Fibroblast of villous mesenchyme (primary cell): ENCODE measurements around the gene USP6NL. TPM values are rescaled to one million over a fixed set of nuclear protein-coding genes. Genes with fewer than 3 reads are reported as not detected.
A peak's percentile ranks its signal among the peaks of the same experiment; 100 is the strongest.

Experiments used
- DNase-seq: peaks from one replicate; pipeline ENCODE4 v3.0.0-alpha.2; 2010; ENCODE audit warnings: low read depth
- H3K4me3 ChIP-seq: 2 replicates; pipeline ENCODE4 v1.5.1; 2011; ENCODE audit warnings: low read depth, mild to moderate bottlenecking, low read length
- total RNA-seq: library from RNA; depleted of rRNA; stranded (reverse); fragments of >200 nt; gene quantifications from 2 replicates; pipeline ENCODE4 v1.2.3, GENCODE V29; 2012
- TF ChIP-seq, protein P1 (sequence below): IDR thresholded peaks from 2 replicates; pipeline ENCODE4 v1.5.1; 2012; ENCODE audit warnings: low read depth, mild to moderate bottlenecking, low read length; ENCODE audit not compliant: insufficient read depth

USP6NL gene
- total RNA-seq, 1 donor: 12.5 TPM

DNA sequence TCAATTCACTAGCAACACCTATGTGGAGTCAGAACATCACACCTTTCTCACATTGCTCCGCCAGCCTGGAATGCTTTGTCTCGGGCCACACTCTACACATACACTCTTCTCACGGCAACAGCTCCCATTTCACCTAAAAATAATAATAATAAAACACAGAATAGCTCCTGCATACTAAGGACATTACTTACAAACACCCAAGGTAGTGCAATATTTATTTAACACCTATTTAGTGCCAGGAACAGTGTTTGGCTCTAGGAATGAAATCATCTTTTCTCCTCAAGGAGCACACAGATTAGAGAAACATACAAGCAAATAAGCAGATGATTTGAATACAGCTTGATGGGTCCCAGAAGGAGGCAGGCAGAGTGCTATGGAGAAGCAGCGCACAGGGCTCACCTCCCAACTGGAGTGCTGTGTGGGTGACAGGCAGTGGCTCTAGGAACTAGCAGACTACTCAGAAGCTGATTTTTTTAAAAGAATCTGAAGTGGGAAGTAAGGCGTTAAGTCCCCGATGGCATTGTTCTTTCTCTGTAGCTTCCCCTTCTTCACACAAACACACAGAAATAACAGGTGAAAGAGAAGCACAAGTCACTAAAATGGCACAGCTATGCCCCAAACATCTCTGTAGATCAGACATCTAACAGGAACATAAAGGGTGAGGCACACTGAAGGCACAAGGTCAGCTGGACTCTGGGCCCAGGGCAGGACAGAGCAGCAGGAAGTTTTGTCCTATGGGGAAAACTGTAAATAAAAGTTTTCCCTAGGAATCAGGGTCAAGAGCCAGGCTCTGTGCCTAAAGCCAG lies 16.7 kb downstream of the USP6NL start:
- no peak overlapping the region for H3K4me3 ChIP-seq
- no peak for DNase-seq
- TF ChIP-seq, protein P1, sequence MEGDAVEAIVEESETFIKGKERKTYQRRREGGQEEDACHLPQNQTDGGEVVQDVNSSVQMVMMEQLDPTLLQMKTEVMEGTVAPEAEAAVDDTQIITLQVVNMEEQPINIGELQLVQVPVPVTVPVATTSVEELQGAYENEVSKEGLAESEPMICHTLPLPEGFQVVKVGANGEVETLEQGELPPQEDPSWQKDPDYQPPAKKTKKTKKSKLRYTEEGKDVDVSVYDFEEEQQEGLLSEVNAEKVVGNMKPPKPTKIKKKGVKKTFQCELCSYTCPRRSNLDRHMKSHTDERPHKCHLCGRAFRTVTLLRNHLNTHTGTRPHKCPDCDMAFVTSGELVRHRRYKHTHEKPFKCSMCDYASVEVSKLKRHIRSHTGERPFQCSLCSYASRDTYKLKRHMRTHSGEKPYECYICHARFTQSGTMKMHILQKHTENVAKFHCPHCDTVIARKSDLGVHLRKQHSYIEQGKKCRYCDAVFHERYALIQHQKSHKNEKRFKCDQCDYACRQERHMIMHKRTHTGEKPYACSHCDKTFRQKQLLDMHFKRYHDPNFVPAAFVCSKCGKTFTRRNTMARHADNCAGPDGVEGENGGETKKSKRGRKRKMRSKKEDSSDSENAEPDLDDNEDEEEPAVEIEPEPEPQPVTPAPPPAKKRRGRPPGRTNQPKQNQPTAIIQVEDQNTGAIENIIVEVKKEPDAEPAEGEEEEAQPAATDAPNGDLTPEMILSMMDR: no peak

DNA sequence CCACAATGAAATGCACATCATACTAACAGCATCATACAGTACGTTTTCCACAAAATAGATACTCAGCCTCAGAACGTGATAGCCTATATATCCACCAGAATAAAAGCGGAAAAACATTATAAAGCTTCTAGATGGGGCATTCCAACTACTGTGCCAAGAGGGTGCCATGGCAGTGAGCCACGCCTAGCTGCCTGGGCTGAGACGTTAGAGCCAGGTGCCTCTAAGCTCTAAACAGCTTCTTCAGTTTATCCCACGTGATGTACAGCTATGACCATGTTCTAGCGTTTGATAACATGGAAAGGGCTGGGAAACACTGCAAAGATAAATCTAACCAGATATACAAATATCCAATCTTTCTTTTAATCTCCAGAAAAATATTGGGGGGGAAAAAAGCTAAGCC lies 17.8 kb downstream of the USP6NL start:
- TF ChIP-seq, protein P1: no peak
- no peak overlapping the region for H3K4me3 ChIP-seq
- no peak for DNase-seq

DNA sequence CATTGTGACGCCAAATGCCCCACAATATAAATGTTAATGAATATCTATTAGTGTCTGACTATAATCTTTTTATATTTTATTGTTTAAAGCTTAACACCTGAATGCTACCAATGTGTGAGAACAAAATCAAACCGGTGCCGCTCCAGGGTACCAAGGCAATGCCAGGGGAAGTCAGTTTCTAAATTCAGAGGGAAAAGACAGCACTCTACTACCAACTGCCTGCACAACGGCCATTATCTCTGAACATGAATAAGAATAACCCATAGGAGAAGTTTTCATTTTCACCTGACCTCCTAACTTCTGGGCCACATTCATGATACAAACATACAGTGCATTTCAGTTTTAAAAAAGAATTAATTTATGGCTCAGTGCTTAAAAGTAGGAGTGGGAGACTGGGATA lies 21.7 kb downstream of the USP6NL start:
- TF ChIP-seq, protein P1: no peak

DNA sequence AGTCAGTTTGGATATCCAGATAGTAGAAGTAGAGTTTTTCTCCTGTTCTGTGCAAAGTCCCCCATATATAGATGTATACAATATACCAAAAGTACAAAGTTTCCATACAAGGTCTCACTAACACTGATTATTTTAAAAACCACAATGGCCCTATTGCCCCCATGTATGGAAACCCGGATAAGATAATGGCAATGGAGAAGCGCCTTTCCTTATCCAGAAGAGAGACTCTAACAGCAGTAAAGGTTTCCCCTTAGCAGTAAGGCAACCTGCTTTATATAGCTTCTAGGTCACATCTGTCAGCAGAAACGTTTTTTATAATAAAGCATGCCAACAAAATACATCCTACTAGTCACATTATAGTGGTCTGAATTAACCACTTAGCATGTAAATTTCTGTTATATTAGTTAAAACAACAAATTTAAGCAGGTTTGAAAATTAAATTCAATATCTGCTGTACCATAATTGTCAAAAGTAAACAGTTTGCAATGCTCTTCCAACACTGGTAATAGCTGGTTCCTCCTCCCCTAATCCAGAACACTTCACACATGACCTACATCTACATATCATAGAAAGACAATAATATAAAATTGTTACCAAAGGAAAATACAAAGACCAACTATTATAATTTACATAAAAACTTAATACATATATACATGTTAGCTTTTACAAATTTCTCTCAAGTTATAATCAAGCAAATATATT lies 22.4 kb downstream of the USP6NL start:
- TF ChIP-seq, protein P1: no peak
- DNase-seq: no peak
- no peak overlapping the region for H3K4me3 ChIP-seq

More for the DNA sequence above, 21.7 kb downstream of the USP6NL start:
- H3K4me3 ChIP-seq: no peak overlapping the region
- no peak for DNase-seq

DNA sequence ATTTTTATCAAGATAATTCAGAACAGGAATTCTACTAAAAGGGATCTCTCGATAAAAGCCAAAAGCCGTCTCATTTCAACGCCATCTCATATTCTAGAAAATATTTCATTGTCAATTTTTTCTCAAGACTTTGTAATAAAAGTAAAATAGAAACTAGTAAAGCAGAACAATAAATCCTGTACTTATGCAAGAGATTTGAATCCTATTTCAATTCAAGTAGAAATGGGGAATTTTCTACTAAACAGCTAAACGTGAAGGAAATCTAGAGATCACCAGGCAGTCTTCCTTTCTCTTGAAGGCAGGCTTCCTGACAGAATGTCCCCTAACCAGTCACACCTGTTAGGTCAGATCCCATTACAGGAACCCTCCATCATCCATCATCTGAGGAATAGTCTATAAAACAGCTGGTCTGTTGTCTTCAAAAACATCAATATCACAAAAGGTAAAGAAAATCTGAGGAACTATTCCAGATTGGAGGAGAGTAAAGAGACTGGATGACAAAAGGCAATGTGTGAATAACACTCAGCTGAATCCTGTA lies 23.7 kb downstream of the USP6NL start:
- TF ChIP-seq, protein P1: no peak
- no peak for DNase-seq
- H3K4me3 ChIP-seq: no peak overlapping the region

DNA sequence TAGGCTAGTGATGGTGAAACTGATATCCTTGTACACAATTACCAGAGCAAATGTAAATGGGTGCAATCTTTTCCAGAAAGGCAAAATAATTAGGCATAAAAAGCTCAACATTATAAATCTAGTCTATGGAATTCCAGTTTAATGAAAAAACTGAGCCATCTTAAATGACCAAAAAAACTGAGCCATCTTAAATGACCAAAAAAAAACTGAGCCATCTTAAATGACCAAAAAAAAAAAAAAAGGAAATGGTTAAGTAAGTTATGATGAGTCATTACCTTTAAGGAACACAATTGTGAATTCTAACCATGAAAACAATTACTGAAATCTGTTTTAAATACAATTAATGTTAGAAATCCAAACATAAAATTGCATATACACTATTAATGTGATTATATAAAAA lies 25.3 kb downstream of the USP6NL start:
- TF ChIP-seq, protein P1: no peak
- H3K4me3 ChIP-seq: no peak overlapping the region
- peak; percentile 11 for DNase-seq
